Astrocyte of the cerebellum (primary cell): ENCODE results near the gene TMEM106C.

Experiments
- DNase-seq: peaks from one replicate; pipeline ENCODE4 v3.0.0-alpha.2; 2011; ENCODE audit warnings: low read depth
- H3K4me3 ChIP-seq: 2 replicates; pipeline ENCODE4 v1.5.1; 2011; ENCODE audit warnings: mild to moderate bottlenecking, low read depth, low read length, moderate library complexity
- CTCF ChIP-seq: IDR thresholded peaks from 2 replicates; pipeline ENCODE4 v1.5.1; 2012; ENCODE audit warnings: low read length, low read depth, moderate library complexity, mild to moderate bottlenecking; ENCODE audit errors: missing control alignments
- in situ Hi-C: cut with HindIII; loops from 2 replicates; pipeline ENCODE4 v1.10.0; 2017; ENCODE audit warnings: low sequenced_read_pairs

The TMEM106C gene

DNA sequence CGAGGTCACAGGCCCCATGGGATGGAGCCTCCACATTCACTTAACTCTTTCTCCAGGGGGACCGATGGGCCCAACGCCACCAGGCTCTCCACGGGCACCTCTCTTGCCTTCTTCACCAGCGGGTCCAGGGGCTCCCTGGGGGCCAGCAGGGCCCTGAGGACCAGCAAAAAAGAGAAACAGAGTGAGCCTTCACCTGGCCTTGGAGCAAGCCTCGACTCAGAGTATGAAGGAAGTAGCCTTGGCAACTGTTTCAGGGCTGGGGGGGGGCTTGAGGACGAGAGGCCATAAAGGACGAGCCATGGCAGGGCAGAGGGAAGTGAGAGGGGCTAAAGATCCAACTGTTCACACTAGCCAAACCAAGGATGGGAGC is 22.9 kb downstream of the TMEM106C start:
- in situ Hi-C loops = no loop called here
- no peak overlapping the region for H3K4me3 ChIP-seq
- no peak for DNase-seq
- TF ChIP-seq CTCF = no peak

DNA sequence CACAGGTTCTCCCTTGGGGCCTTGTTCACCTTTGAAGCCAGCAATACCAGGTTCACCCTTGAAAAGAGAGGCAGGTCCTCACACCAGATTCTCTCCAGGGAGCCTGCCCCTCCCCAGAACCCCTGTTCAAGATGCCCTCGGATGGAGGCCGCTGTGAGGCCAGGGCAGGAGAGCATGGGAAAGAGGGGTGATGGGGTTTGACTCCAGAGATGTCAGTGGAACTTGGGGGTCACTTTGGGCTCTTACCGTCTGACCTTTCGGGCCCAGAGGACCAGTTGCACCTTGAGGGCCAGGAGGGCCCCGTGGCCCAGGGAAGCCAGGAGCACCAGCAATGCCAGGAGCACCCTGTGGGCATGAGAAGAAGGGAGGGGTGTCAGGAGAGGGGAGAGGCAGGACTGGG is 23.4 kb downstream of the TMEM106C start:
- no peak for DNase-seq
- in situ Hi-C loops = no loop called here
- no peak for TF ChIP-seq CTCF
- H3K4me3 ChIP-seq = no peak overlapping the region

GRCh38 chr12:47987411-47988072 is 24.1 kb downstream of the TMEM106C start:
- in situ Hi-C loops = no loop called here
- no peak for TF ChIP-seq CTCF
- DNase-seq = no peak
- no peak overlapping the region for H3K4me3 ChIP-seq

GRCh38 chr12:47988073-47989022 is 25.0 kb downstream of the TMEM106C start:
- in situ Hi-C loops = no loop called here
- no peak for DNase-seq
- no peak for TF ChIP-seq CTCF
- H3K4me3 ChIP-seq = no peak overlapping the region

- in situ Hi-C loops = no loop called here
- H3K4me3 ChIP-seq = no peak overlapping the region
- no peak for DNase-seq
- no peak for TF ChIP-seq CTCF
These were observed 25.6 kb downstream of the TMEM106C start for GRCh38 chr12:47989023-47989417.

DNA sequence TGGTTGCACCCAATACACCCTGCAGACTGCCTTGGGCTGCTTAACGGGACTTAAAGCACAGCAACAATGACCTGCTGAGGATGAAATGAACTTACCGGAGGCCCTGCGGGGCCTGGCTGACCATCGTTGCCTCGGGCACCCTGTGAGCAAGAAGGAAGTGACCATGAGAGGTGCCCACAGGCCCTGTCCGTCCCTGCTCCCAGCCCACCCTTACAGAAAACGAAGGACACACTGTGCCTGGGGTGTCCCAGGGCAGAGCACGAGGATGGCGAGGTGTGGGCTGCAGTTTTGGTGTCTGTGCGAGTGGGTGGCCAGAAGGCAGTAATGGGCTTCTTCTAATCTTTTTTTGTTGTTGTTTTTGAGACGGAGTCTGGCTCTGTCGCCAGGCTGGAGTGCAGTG is 26.3 kb downstream of the TMEM106C start:
- in situ Hi-C loops = no loop called here
- no peak for DNase-seq
- H3K4me3 ChIP-seq = no peak overlapping the region
- no peak for TF ChIP-seq CTCF
